Umbilical cord (tissue), 2 donors: ENCODE data around the gene NBPF12. TPM values are rescaled to one million over a fixed set of nuclear protein-coding genes. Genes with fewer than 3 reads are reported as not detected.
"Not testable (repeated sequence)": the region's sequence is repeated elsewhere in the genome, so short reads cannot be mapped to it uniquely, and the experiment has no call there.

Experiments used
- DNase-seq: peaks from one replicate; pipeline ENCODE4 v3.0.0-alpha.2; 2015; ENCODE audit warnings: low spot score
- total RNA-seq: library from RNA; depleted of rRNA; stranded (reverse); fragments of >200 nt; gene quantifications from one replicate; pipeline ENCODE4 v1.2.3, GENCODE V29; 2014; ENCODE audit warnings: low replicate concordance; ENCODE audit not compliant: insufficient read depth

The NBPF12 gene, protein sequence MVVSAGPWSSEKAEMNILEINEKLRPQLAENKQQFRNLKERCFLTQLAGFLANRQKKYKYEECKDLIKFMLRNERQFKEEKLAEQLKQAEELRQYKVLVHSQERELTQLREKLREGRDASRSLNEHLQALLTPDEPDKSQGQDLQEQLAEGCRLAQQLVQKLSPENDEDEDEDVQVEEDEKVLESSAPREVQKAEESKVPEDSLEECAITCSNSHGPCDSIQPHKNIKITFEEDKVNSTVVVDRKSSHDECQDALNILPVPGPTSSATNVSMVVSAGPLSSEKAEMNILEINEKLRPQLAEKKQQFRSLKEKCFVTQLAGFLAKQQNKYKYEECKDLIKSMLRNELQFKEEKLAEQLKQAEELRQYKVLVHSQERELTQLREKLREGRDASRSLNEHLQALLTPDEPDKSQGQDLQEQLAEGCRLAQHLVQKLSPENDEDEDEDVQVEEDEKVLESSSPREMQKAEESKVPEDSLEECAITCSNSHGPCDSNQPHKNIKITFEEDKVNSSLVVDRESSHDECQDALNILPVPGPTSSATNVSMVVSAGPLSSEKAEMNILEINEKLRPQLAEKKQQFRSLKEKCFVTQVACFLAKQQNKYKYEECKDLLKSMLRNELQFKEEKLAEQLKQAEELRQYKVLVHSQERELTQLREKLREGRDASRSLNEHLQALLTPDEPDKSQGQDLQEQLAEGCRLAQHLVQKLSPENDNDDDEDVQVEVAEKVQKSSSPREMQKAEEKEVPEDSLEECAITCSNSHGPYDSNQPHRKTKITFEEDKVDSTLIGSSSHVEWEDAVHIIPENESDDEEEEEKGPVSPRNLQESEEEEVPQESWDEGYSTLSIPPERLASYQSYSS (N-terminal part only)
- 9.1 TPM for total RNA-seq

DNA sequence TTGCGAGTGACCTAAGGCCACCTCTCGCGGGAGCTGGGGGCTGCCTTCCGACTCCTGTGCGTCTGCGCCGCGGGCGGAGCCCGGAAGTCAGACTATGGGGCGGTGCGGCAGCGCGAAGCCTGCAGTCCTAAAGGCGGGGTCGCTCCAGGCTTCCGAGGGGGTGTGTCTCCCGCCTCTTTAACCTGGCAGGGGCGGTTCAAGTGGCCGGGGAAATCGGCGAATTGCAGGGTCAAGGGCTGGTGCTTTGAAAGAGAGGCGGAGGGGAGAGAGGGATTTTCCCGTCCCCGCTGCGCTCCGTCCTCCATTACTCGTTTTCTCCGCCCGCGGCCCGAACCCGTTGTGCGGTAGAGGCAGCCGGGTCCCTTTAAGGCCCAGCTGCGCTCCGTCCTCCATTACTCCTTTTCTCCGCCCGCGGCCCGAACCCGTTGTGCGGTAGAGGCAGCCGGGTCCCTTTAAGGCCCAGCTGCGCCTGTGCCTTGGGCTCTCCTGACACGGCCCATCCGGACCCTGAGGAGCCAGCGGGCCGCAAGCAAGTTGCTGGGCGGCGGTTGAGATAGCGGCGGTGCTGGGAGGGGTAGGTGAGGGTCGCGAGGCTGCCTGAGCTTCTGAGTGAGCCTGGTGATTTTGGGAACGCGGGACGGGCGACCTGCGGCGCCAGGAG lies at the start of gene NBPF12:
NBPF12 (plus strand) TSS at position 83 of the 661 bp plus-strand sequence. CDS start 21,820 bp downstream, outside the sequence.
- peak; percentile 95 for DNase-seq

DNA sequence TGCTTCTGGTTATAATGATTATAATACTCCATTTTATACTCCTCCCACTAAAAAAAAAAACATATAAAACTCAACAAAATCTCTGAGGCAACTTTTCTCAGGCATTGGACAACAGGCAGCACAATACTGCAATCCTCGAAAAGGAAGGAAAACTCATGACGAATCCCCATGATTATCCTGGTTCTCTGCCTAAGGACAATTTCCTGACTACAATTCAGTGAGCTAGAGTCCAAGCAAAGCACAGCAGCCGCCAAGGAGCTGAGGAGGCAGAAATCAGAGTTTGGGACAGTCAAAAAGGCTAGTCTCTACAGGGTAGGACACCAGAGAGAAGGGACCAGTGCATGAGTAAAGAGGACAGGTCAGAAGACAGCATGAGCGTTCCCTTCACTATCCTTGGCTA lies 46.8 kb upstream of the NBPF12 start:
- not testable (repeated sequence) for DNase-seq

DNA sequence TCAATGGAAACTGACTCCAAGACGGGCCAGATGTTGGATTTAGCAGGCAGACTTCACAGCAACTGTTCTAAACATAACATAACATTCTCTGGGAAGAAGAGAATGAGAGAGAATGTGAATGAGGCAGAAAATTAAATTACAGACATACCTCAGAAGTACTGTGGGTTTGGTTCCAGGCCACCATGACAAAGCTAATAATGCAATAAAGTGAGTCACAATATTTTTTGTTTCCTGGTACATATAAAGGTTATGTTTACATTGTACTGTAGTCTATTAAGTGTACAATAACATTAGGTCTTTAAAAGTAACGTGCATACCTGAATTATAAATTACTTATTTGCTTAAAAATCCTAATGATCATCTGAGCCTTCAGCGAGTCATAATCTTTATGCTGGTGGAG lies 45.8 kb upstream of the NBPF12 start:
- not testable (repeated sequence) for DNase-seq

DNA sequence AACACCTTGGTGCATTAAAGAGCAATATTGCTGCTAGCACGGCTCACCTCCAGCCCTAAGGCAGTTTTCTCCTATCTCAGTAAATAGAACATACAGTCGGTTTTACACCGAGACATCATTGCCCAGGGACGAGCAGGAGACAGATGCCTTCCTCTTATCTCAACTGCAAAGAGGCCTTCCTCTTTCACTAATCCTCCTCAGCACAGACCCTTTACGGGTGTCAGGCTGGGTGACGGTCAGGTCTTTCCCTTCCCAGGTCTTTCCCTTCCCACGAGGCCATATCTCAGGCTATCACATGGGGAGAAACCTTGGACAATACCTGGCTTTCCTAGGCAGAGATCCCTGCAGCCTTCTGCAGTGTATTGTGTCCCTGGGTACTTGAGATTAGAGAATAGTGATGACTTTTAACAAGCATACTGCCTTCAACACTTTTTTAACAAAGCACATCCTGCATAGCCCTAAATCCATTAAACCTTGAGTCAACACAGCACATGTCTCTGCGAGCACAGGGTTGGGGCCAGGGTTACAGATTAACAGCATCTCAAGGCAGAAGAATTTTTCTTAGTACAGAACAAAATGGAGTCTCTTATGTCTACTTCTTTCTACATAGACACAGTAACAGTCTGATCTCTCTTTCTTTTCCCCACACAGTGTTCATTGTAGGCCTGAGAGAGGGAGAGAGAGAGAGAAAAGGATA lies 30.4 kb upstream of the NBPF12 start:
- DNase-seq: not testable (repeated sequence)

DNA sequence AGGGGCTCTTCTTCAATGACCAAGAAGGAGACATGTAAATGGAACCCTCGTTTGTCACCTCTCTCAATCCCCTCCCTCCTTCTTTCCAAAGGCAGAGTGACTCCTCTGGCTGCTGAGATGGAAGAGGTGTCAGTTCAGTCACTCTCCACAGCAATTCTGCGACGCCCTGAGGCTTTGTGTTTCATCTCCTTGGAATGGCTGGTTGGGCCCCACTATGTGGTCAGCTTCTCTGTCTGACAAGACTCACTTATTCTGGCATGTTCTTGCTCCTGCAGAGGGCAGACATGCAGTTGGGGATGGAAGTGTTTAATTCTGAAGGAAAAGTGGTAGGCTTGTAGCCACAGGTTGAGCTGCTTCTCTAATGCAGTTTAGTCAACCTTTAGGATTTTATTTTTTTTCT lies 25.1 kb upstream of the NBPF12 start:
- not testable (repeated sequence) for DNase-seq

DNA sequence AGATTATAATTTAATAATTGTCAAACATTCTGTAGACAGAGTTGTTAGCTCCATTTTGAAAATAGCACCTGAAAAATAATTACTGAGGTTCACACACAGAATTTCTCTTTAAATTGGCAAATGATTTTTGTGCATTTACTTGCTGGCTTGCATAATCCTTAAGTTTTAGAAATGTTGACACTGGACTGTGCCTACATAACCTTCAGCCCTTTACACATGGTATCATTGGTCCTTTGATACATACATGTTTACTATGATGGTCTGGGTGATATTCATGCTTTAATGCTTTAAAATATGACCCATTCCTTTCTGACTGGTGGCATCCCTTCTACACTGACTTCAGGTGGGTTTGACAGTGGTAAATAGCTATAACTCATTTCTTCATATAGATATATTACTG lies 17.3 kb upstream of the NBPF12 start:
- DNase-seq: not testable (repeated sequence)

DNA sequence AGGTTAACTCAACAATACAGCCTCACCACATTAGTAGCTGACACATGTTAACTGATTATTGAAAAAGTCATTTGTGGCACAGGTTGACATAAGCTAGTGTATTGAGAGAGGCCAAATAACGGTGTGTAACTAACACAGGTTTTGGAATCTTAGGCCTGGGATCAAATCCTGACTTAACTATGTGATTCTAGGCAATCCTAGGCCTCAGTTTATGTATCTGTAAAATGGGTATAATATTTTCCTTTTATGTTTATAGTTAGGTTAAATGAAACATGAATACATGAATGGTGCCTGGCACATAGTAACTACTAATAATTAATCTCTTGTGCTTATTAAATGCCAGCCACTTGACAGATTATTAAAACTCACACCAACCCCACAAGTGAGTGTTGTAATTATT lies 15.5 kb upstream of the NBPF12 start:
- DNase-seq: not testable (repeated sequence)

DNA sequence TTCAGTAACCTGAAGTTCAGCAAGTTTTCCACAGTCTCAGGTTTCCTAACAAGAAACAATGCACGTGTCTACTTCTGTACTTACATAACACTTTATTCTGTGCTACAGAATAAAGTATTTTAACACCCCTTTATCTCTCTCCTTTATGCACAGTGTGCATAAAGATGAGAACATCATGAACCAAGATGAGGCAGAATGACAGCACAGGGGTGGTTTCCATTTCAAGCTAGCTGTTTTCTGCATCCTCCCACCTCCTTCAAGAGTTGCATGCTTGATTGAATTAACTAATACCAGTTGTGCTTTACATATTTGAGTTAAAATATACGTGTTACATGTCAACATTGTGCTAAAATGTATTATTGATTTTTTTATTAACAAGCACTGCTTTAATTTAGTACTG lies 14.0 kb upstream of the NBPF12 start:
- DNase-seq: not testable (repeated sequence)

DNA sequence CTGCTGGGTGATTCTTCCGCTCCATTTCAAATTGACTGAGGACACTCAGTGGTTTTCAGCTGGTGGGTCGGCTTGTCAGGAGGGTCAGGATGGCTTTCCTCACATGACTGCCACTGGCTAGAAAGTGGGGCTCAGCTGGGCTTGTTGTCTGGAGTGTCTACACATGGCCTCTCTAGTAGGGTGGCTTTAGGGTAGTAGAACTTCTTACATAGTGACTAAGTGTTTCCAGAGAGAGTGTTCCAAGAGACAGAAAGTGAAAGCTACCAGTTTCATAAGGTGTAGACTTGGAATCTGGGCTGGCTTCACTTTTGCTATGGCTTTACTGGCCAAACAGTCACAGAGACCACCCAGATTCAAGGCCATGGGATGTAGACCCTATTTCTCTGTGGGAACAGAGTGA lies 11.7 kb upstream of the NBPF12 start:
- DNase-seq: not testable (repeated sequence)

DNA sequence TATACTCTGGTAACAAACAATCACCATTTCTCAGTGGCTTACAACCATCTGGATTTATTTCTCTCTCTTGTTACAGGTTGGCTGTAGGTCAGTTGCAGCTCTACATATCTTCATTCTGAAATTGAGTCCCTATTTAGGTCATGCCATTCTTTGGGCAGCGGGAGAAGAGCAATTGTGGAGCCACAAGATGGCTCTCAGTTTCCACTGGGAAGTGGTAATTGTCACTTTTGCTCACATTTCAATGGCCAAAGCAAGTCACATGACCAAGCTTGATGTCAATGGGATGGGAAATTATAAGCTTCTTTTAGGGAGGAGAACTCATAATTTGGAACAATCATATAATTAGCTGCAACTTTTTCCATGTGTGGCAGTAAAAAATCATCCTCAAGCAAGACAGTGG lies 7.9 kb upstream of the NBPF12 start:
- DNase-seq: not testable (repeated sequence)

DNA sequence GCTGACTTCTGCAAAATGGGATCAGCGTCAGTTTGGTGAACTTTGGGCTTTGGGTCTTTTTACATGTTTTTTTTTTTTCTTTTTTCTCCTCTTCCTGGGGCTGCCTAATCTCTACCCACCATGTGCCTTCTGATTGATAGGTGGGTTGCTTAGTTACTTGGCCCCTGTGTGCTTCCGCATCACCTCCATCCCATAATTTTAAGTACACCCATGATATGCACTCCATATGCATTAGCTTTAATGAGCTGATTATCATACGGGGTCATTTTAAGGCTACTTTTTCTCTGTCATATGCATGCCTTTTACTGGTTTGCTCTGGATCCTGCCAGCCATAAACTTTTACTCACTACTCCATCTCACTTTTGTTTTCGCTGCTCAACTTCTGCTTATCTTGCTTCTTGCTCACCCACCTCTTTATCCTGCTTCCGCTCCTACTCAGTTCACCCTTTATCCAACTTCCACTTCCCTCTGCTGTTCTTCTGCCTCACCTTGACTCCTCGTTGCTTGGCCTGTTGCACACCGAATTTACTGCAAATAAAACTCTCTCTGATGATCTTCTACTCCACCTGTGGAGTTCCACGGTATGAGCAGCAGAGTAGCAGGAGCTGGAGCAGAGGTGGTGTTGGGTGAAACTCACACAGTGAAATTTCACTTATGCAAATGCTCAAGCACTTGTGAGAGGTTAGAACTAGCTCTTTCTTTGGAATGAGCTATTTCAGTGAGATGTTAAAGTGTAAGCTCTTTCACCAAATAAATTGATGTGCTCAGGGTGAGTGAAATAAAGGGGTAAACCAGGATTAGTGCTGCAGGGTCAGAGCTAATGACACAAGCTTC lies 3.5 kb upstream of the NBPF12 start:
- not testable (repeated sequence) for DNase-seq

DNA sequence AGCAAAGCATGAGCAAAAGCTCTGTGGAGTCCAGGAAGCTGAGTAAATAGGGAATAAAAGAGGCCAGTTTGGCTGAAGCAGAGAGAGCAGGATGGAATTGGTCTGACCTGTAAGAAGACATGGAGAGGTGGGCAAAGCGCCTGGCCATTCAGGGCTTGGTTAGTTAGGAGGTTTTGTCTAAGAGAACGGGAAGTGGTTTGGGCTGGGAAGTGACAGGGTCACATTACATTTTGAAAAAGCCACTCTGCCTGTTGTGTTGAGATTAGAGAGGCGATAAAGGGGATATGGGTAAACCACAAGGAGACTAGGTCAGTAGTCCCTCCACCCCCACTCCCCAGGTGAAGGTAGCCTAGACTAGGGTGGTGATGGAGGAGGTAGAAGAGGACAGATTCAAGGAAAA lies 662 bp upstream of the NBPF12 start:
- not testable (repeated sequence) for DNase-seq

DNA sequence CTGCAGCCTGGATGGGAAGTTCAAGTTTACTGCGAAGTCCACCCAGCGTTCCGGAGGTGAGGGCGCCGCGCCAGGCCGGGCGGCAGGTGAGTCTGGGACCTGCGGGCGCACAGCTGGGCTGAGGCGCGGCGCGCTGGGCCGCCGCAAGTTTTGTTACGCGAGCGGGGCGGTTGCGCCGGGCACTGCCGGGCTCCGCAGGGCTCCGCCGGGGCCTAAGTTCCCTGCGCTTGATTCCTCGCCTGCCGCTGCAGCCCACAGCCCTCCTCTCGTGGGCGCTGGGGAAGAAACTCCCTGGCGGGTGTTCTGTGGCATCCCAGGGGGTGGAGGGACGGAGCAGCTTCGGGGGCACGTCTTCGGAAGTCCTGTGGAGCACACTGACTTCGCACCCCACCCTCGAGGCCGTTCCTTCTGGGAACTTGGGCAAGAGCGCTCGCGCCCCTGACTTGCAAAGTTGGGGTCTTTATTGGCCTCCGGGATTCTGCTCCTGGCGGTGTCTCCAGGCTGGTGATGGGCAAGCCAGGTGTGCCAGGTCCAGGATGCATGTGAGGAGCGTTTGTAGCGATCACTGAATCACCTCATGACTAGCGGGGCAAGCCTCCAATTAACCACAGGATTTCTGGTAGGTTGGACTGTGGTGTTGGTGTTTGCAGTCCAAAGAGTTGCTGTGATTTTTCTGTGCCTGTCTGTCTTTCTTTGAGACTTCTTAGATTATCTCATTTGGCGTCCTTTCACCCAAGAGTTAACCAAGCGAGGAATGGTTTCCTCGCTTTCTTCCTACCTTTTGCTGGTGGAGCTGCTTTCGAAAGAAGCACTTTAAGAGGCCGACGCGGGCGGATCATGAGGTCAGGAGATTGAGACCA lies 1.0 kb downstream of the NBPF12 start:
- DNase-seq: peak; percentile 2

DNA sequence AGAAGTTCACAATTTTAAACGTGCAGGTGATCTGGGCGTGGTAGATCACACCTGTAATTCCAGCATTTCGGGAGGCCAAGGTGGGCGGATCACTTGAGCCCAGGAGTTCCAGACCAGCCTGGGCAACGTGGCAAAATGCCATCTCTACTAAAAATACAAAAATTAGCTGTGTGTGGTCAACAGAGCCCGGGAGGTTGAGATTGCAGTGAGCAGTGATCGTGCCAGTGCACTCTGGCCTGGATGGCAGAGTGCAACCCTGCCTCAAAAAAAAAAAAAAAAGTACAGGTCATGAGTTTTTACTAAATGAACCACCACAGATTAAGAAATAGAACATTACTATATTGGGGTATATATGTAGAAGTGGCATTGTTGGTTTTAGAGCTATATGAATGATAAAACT lies 2.2 kb downstream of the NBPF12 start:
- not testable (repeated sequence) for DNase-seq

DNA sequence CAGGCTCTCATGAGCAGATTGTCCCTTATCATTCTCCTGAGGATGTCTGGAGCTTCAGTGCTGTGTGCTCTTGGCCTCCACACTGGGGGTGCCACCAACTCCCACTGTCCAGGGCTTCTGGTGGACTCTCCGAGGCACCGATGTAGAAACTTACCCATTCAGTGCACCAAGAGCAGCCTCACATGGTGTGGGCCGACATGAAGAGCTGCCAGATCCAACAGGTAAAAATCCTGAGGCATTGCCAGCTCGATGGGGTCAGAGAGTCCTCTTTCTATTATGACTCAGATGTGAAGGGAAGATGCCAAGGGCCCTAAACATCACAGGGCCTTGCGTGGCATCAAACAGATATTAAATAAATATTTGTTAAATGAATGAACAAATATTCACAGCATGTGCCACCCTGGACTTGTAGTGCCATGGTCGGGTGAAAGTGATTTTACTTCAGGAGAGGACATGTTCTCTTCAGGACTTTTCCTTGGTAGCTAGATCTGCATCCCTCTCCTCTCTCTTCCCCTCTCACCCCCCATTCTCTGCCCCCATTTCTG lies 5.3 kb downstream of the NBPF12 start:
- DNase-seq: not testable (repeated sequence)

DNA sequence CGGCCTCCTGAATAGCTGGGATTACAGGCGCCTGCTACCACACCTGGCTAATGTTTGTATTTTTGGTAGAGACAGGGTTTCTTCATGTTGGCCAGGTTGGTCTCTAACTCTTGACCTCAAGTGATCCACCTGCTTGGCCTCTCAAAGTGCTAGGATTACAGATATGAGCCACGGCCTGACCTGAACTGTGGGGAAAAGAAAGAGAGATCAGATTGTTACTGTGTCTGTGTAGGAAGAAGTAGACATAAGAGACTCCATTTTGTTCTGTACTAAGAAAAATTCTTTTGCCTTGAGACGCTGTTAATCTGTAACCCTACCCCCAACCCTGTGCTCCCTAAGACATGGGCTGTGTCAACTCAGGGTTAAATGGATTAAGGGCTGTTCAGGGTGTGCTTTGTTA lies 10.0 kb downstream of the NBPF12 start:
- not testable (repeated sequence) for DNase-seq

DNA sequence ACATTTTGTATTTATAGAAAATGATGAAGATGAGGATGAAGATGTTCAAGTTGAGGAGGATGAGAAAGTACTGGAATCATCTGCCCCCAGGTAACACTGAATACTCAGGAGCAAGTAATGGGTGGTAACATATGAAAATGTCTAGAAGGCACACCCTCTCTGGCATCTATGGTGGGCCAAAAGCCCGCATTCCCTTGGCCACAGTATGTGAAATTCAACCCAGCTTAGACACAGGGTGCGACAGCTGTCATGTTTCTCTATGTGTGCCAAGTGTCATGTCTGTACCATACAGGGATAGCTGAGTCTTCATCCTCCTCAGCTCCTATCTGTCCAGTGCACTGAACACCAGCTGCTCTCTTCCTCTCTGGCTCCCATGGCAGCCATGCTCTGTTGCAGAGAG lies 26.2 kb downstream of the NBPF12 start:
- DNase-seq: not testable (repeated sequence)

DNA sequence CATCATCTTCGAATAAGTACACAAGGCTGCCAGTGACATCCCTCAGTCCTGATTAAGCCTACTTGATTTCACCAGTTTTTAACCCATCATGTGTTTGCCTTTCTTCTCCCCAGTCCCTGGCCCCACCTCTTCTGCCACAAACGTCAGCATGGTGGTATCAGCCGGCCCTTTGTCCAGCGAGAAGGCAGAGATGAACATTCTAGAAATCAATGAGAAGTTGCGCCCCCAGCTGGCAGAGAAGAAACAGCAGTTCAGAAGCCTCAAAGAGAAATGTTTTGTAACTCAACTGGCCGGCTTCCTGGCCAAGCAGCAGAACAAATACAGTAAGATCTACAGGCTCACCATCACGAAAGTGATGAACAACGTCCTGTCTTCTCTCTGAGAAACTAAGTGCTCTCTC lies 28.2 kb downstream of the NBPF12 start:
- DNase-seq: not testable (repeated sequence)

DNA sequence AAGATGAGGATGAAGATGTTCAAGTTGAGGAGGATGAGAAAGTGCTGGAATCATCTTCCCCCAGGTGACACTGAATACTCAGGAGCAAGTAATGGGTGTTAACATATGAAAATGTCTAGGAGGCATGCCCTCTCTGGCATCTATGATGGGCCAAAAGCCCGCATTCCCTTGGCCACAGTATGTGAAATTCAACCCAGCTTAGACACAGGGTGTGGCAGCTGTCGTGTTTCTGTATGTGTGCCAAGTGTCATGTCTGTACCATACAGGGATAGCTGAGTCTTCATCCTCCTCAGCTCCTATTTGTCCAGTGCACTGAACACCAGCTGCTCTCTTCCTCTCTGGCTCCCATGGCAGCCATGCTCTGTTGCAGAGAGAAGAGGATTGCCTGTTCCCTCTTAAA lies 32.5 kb downstream of the NBPF12 start:
- not testable (repeated sequence) for DNase-seq
